GM12873 (cell line): ENCODE results near the gene NFATC1.

Source experiments
- TF ChIP-seq, protein P1 (sequence below): IDR thresholded peaks from 2 replicates; pipeline ENCODE4 v1.5.1; 2012; ENCODE audit warnings: low read depth, mild to moderate bottlenecking, moderate library complexity, low read length, control low read depth; ENCODE audit not compliant: insufficient read depth; ENCODE audit errors: missing control alignments

NFATC1 gene

DNA sequence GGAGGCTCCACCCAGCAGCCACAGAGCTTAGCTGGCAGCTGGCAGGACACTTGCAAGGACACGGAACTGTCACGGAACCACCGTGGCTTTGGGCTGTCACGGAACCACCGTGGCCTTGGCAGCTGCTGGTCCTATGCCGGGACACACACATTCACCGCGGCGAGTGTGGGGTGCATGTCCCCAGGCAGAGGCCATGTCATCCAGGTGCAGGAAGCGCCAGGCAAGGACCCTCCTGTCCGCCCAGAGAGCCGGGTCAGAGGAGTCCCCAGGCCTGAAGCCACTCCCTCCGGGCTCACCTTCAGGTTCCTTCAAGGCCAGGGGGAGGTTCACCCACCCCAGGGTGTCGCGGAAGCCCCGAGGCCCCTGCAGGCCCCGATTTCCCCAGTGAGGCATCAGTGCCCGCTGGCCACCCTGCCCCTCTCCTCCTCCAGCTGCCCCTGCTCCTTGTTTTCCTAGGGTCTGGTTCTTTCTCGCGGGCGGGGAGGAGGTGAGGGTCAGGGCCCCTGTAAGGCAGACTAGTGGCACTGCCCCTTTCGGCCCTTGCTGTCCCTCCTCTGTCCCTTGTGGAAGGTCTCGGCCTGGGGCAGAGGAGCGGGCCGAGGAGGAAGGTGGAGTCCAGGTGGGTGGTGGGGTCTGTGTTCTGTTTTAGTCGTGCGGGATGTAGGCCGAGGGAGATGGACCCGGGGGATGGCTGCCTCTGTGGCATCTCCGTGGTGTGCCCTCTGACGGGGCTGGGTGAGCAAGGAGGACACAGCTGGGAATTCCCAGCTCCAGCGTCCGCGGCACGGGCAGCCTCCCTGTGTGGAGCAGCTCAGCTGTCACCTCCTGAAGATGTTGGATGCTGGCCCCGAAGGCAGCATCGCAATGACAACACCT is 60.6 kb downstream of the NFATC1 start:
- TF ChIP-seq, protein P1, sequence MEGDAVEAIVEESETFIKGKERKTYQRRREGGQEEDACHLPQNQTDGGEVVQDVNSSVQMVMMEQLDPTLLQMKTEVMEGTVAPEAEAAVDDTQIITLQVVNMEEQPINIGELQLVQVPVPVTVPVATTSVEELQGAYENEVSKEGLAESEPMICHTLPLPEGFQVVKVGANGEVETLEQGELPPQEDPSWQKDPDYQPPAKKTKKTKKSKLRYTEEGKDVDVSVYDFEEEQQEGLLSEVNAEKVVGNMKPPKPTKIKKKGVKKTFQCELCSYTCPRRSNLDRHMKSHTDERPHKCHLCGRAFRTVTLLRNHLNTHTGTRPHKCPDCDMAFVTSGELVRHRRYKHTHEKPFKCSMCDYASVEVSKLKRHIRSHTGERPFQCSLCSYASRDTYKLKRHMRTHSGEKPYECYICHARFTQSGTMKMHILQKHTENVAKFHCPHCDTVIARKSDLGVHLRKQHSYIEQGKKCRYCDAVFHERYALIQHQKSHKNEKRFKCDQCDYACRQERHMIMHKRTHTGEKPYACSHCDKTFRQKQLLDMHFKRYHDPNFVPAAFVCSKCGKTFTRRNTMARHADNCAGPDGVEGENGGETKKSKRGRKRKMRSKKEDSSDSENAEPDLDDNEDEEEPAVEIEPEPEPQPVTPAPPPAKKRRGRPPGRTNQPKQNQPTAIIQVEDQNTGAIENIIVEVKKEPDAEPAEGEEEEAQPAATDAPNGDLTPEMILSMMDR = no peak

DNA sequence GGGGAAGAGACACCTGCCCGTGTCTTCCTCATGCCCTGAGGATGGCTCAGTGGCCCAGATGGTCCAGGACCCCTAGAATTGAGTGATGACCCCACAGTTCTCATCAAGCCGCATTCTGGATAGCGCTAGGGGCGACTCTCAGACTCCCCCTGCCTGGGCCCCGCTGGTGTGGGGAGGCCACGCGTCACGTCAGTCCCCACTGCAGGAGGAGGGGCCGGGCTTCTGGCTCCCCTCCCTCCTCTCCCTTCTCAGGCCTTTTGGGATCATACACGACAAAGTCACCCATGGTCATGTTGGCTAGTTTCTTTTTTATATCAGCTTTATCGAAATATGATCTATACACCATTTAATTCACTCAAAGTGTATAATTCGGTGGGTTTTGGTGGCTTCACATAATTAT is 61.5 kb downstream of the NFATC1 start:
- TF ChIP-seq, protein P1 = no peak

DNA sequence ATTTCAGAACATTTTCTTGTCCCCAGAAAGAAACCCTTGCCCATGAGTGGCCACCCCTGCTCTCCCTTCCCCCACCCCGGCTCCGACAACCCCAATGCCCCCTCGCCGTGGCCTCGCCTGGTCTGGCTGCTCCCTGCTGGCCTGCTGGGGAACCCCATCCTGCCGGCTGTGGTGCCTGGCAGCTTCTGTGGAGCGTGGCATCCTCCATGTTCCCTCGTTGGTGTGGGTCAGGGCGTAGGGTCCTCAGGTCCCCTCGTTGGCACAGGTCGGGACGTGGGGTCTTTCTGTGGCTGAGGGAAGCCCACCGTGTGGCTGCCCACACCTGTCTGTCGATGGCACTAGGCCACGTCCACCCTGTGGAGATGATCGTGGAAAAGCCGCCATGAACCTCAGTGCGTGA is 61.9 kb downstream of the NFATC1 start:
- TF ChIP-seq, protein P1 = no peak

DNA sequence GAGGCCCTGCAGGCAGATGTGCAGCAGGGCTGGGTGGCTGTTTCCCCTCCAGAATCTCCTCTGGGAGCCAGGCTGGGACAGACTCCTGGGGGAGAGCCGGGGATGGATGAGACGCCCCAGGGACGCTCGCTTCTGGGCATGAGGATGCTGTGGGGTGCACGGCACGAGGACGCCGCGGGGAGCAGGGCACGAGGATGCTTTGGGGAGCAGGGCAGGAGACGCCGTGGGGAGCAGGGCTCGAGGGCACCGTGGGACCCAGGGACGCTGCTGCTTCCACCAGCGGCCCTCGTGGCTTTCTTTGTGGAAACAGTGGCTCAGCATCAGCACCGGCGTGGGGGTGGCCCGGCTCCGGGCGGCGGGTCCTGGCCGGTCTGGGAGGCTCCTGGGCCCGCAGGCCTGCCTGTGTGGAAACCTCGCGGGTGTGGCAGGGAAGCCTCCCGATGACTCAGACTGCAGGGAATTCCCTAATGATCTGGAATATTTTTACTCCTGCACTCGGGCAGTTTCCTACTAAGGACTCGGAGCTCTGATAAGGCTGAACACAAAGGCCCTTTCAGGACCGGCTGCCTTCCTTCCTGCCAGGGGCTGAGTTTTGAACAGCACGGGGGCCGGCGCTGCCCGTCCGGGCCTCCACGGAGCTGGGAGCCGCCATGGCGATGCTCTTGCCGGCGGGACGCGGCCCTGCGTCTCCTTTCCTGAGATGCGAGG is 62.6 kb downstream of the NFATC1 start:
- TF ChIP-seq, protein P1 = no peak

DNA sequence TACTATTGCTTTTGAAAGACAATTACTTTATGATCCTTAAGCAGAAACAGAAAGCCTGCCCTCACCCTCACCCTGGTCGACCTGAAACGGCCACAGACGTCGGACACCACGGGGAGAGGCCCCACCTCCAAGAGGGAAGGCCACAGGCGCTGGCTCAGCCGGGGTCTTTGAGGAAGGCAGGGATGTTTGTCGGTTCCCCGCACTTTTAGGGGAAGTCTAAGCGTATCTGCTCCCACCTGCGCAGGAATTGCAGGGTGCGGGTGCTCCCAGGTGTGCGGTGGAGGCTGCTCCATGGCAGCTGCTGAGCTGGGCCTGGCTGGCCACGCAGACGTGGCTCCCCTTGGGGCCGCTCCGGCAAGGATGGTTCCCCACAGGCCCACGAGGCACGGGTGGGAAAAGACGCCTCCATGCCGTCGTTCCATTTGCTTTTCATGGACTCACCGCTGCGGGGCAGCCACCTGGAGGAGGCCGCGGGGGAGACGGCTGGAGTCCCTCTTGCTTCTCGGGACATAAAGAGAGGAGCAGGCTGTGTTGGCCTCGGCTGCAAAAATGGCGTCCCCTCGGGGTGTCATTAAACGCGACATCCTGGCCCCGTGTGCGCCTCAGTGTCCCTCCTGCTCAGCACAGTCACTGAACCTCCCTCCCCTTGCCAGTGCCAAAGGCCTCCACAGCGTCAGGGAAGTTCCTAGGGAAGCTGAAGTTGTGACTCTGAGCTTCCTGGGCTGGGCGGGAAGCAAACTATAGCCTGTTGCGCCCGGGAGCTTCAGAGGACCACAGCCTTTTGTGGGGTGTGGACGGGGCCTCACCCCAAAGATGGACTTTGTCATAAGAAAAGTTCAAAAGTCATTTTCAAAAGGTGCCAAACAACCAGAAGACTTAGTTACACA is 63.4 kb downstream of the NFATC1 start:
- TF ChIP-seq, protein P1 = no peak

DNA sequence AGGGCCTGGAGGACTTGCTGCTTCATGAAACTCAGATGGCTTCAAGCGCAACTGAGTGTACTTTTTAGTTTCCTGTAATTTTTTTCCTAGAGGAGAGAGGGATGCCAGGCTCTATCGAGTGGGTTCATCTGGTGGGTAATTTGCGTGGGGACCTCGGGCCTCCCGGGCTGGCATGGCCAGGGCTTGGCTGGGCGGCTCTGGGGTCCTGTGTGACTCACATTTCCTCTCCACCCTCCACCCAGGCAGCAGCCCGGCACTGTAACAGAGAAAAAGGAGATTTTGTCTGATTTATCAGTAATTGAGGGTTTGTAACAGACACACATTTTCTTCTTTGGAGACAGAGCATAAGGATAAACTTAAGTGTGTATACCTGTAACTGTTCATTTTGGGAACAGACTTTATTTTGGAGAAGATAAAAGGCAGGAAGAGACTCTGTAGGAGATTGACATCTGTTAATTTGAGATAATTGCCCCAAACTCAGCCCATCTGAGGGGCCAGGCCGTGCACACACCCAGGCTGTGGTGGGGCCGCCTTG is 64.3 kb downstream of the NFATC1 start:
- TF ChIP-seq, protein P1 = no peak
